ENCODE results near the gene LEMD1.

GRCh38 chr1:205434738-205435137 lies 12.9 kb upstream of the LEMD1 start:
- no peak for TF ChIP-seq EP300 (IDR thresholded peaks at IDR 0.05)
- TF ChIP-seq CTCF (IDR thresholded peaks at IDR 0.05) = no peak
